Subcutaneous adipose tissue (tissue), 4 donors: ENCODE results near the gene OR2C3. TPM values are rescaled to one million over a fixed set of nuclear protein-coding genes. Genes with fewer than 3 reads are reported as not detected.

Source experiments
- CTCF ChIP-seq: fragments of 450-650 bp; IDR thresholded peaks from one replicate; pipeline ENCODE4 v1.5.1; 2016; ENCODE audit warnings: low read depth, mild to moderate bottlenecking, control low read depth, antibody characterized with exemption, moderate library complexity
- total RNA-seq, 4 donors: library from RNA; depleted of rRNA; stranded (reverse); fragments of >200 nt; gene quantifications; one replicate each; pipeline ENCODE4 v1.1.0, GENCODE V29; 2016

Gene OR2C3
- total RNA-seq, 4 donors from 2014 or later: 0.17 TPM; not detected in 3

- TF ChIP-seq CTCF: no peak
Measured at GRCh38 chr1:247539215-247539614, 3.0 kb upstream of the OR2C3 start.

GRCh38 chr1:247538561-247538960 is 2.3 kb upstream of the OR2C3 start:
- TF ChIP-seq CTCF: no peak

GRCh38 chr1:247535402-247535801 is 838 bp downstream of the OR2C3 start:
- no peak for TF ChIP-seq CTCF

- TF ChIP-seq CTCF: no peak
Measured at GRCh38 chr1:247531937-247532336, 4.3 kb downstream of the OR2C3 start.

GRCh38 chr1:247530785-247531184 is 5.5 kb downstream of the OR2C3 start:
- TF ChIP-seq CTCF: no peak

- no peak for TF ChIP-seq CTCF
Measured at GRCh38 chr1:247529771-247530355, 6.4 kb downstream of the OR2C3 start.

- no peak for TF ChIP-seq CTCF
Measured at GRCh38 chr1:247528812-247529474, 7.3 kb downstream of the OR2C3 start.
